Upper lobe of left lung (tissue), 6 donors: Measurements from ENCODE around the gene SPTB. TPM values are rescaled to one million over a fixed set of nuclear protein-coding genes. Genes with fewer than 3 reads are reported as not detected.

Experiments
- ATAC-seq, 2 donors: fragments of 200-7000 bp; cut with Tn5 transposase; one replicate each; pipeline ENCODE4 v1.9.1; 2022; ENCODE audit warnings: mild to moderate bottlenecking in 2 of 2, moderate library complexity in 2 of 2; ENCODE audit not compliant: low FRiP score in 2 of 2
- DNase-seq, 2 donors: peaks; one replicate each; pipeline ENCODE4 v3.0.0-alpha.2; 2019 to 2020
- H3K27ac ChIP-seq, 4 donors: fragments of 200-600 bp; sonication (generic); one replicate each; pipeline ENCODE4 v1.5.1; 2016 to 2019
- H3K27me3 ChIP-seq, 4 donors: fragments of 200-600 bp; sonication (generic); one replicate each; pipeline ENCODE4 v1.5.1; 2017 to 2019
- H3K36me3 ChIP-seq, 4 donors: fragments of 200-600 bp; sonication (generic); one replicate each; pipeline ENCODE4 v1.5.1; 2016 to 2019
- H3K4me1 ChIP-seq, 4 donors: fragments of 200-600 bp; sonication (generic); one replicate each; pipeline ENCODE4 v1.5.1; 2018 to 2019
- H3K4me3 ChIP-seq, 4 donors: fragments of 200-600 bp; sonication (generic); one replicate each; pipeline ENCODE4 v1.5.1; 2017 to 2019; ENCODE audit warnings: mild to moderate bottlenecking in 2 of 4, moderate library complexity in 1 of 4
- H3K9me3 ChIP-seq, 4 donors: fragments of 200-600 bp; sonication (generic); one replicate each; pipeline ENCODE4 v1.5.1; 2018 to 2019
- CTCF ChIP-seq, 6 experiments: fragments of 450-650 bp in 4 of 6; fragments of 200-600 bp in 2 of 6; sonication (generic) in 2 of 6; IDR thresholded peaks; one replicate each; pipeline ENCODE4 v1.5.1; 2016 to 2019; ENCODE audit warnings: antibody characterized with exemption in 6 of 6
- EP300 ChIP-seq, 4 donors: sonication (generic); formaldehyde crosslinking; IDR thresholded peaks; one replicate each; pipeline ENCODE4 v1.5.1; 2017; ENCODE audit warnings: antibody characterized with exemption in 4 of 4, control low read depth in 2 of 4
- POLR2A ChIP-seq, 4 donors: fragments of 450-650 bp; IDR thresholded peaks; one replicate each; pipeline ENCODE4 v1.5.1; 2016 to 2017; ENCODE audit warnings: antibody characterized with exemption in 4 of 4, mild to moderate bottlenecking in 2 of 4
- POLR2AphosphoS5 ChIP-seq, 2 donors: sonication (generic); formaldehyde crosslinking; IDR thresholded peaks; one replicate each; pipeline ENCODE4 v1.5.1; 2017; ENCODE audit warnings: antibody characterized with exemption in 2 of 2
- WGBS, 2 donors: methylation state at CpG; one replicate each; pipeline ENCODE4 v1.1.5; 2017 to 2018; 5-methylcytosine and 5-hydroxymethylcytosine counted together
- total RNA-seq, 6 donors: library from RNA; depleted of rRNA in 4 of 6; stranded (reverse); fragments of >200 nt in 4 of 6; gene quantifications; one replicate each; pipeline versions ENCODE4 v1.1.0 to v1.2.1, GENCODE V29; 2016 to 2021
- donor health status: DM: no; HTN: no; CAD: no; lungs with moderate emphysema.
- donor health status: DM: no; HTN: yes; CAD: no; lungs with severe emphysema.

SPTB gene
- total RNA-seq, 6 donors from 2014 or later: 2.1 to 3.3 (median 2.7) TPM

- Histone ChIP-seq H3K27me3 (no peaks in the 10 kb centered on the region), H3K4me3 (no peak overlapping the region), H3K36me3 (no peaks in the 10 kb centered on the region), H3K27ac (no peak overlapping the region), H3K4me1 (no peaks in the 10 kb centered on the region), H3K9me3 (no peaks in the 10 kb centered on the region)
- WGBS, 2 donors: 43 to 58% methylated on average over 2 of the region's 2 CpGs
- ATAC-seq (no peak), DNase-seq (no peak)
- TF ChIP-seq POLR2AphosphoS5 (IDR thresholded peaks at IDR 0.05) (no peak), EP300 (IDR thresholded peaks at IDR 0.05) (no peak), CTCF (IDR thresholded peaks at IDR 0.05) (no peak), POLR2A (IDR thresholded peaks at IDR 0.05) (no peak)
Measured at GRCh38 chr14:64771161-64771560, 108.5 kb downstream of the SPTB start.

- DNase-seq (peak in 1 of 2 donors; percentile 75), ATAC-seq (no peak)
- 96 to 97% methylated on average over 6 to 14 of the region's 18 CpGs for WGBS, 2 donors
- H3K4me3 ChIP-seq: no peak overlapping the region
- no peaks in the 10 kb centered on the region for H3K9me3 ChIP-seq
- H3K4me1 ChIP-seq: no peaks in the 10 kb centered on the region
- no peak overlapping the region for H3K27ac ChIP-seq
- H3K36me3 ChIP-seq: no peaks in the 10 kb centered on the region
- TF ChIP-seq POLR2AphosphoS5 (IDR thresholded peaks at IDR 0.05) (no peak), EP300 (IDR thresholded peaks at IDR 0.05) (no peak), POLR2A (IDR thresholded peaks at IDR 0.05) (no peak), CTCF (IDR thresholded peaks at IDR 0.05) (no peak)
- no peaks in the 10 kb centered on the region for H3K27me3 ChIP-seq
Measured at GRCh38 chr14:64770751-64771150, 109.0 kb downstream of the SPTB start.

GRCh38 chr14:64769096-64770020 lies 110.3 kb downstream of the SPTB start:
- ATAC-seq: no peak
- Histone ChIP-seq H3K36me3 (no peaks in the 10 kb centered on the region), H3K4me1 (peaks cover 0 to 6% (median 4%) of the 10 kb centered on the region in 4 donors), H3K9me3 (no peaks in the 10 kb centered on the region), H3K27me3 (no peaks in the 10 kb centered on the region), H3K4me3 (no peak overlapping the region), H3K27ac (no peak overlapping the region)
- peak in 1 of 2 donors; percentile 55 for DNase-seq
- 87 to 93% methylated on average over 4 to 11 of the region's 17 CpGs for WGBS, 2 donors
- TF ChIP-seq POLR2AphosphoS5 (IDR thresholded peaks at IDR 0.05) (no peak), EP300 (IDR thresholded peaks at IDR 0.05) (no peak), POLR2A (IDR thresholded peaks at IDR 0.05) (no peak), CTCF (IDR thresholded peaks at IDR 0.05) (no peak)

GRCh38 chr14:64768401-64769095 lies 111.2 kb downstream of the SPTB start:
- 90 to 92% methylated on average over 5 to 7 of the region's 13 CpGs for WGBS, 2 donors
- Histone ChIP-seq H3K4me3 (no peak overlapping the region), H3K27ac (no peak overlapping the region), H3K9me3 (no peaks in the 10 kb centered on the region), H3K27me3 (no peaks in the 10 kb centered on the region), H3K36me3 (no peaks in the 10 kb centered on the region), H3K4me1 (peaks cover 0 to 13% (median 8%) of the 10 kb centered on the region in 4 donors)
- TF ChIP-seq CTCF (IDR thresholded peaks at IDR 0.05): no peak
- no peak for TF ChIP-seq EP300 (IDR thresholded peaks at IDR 0.05)
- TF ChIP-seq POLR2AphosphoS5 (IDR thresholded peaks at IDR 0.05): no peak
- TF ChIP-seq POLR2A (IDR thresholded peaks at IDR 0.05): no peak
- no peak for ATAC-seq
- DNase-seq: no peak
